Lung (tissue), 12 donors: ENCODE data around the gene KRT80. TPM values are rescaled to one million over a fixed set of nuclear protein-coding genes. Genes with fewer than 3 reads are reported as not detected.

Experiments used
- ATAC-seq: fragments of 200-7000 bp; cut with Tn5 transposase; one replicate; pipeline ENCODE4 v1.9.1; 2020; ENCODE audit warnings: moderate number of reproducible peaks; ENCODE audit not compliant: insufficient read depth, low FRiP score
- DNase-seq, 3 donors: peaks; one replicate each; pipeline ENCODE4 v3.0.0-alpha.2; 2013 to 2017
- H3K27ac ChIP-seq, 2 donors: one replicate each; pipeline ENCODE4 v1.5.1; 2013; ENCODE audit warnings: mild to moderate bottlenecking in 2 of 2, moderate library complexity in 2 of 2, control low read depth in 1 of 2, inconsistent platforms in 1 of 2, low read depth in 1 of 2, low read length in 1 of 2
- H3K27me3 ChIP-seq, 3 donors: one replicate each; pipeline ENCODE4 v1.5.1; 2013; ENCODE audit warnings: low read length in 2 of 3; ENCODE audit not compliant: control insufficient read depth in 3 of 3, insufficient read depth in 3 of 3
- H3K36me3 ChIP-seq, 4 donors: one replicate each; pipeline ENCODE4 v1.5.1; 2013; ENCODE audit warnings: low read length in 4 of 4, mild to moderate bottlenecking in 1 of 4, moderate library complexity in 1 of 4; ENCODE audit not compliant: control insufficient read depth in 4 of 4, insufficient read depth in 4 of 4
- H3K4me1 ChIP-seq, 5 donors: one replicate each; pipeline ENCODE4 v1.5.1; 2013; ENCODE audit warnings: low read length in 5 of 5, mild to moderate bottlenecking in 2 of 5, moderate library complexity in 1 of 5; ENCODE audit not compliant: control insufficient read depth in 5 of 5, insufficient read depth in 5 of 5
- H3K4me3 ChIP-seq: one replicate; pipeline ENCODE4 v1.5.1; 2013; ENCODE audit warnings: mild to moderate bottlenecking, control low read depth, moderate library complexity
- H3K9ac ChIP-seq, 2 donors: one replicate each; pipeline ENCODE4 v1.5.1; 2013; ENCODE audit warnings: low read length in 2 of 2, control low read depth in 1 of 2; ENCODE audit not compliant: insufficient read depth in 1 of 2
- H3K9me3 ChIP-seq, 4 donors: one replicate each; pipeline ENCODE4 v1.5.1; 2013; ENCODE audit warnings: low read length in 3 of 4, mild to moderate bottlenecking in 1 of 4, moderate library complexity in 1 of 4; ENCODE audit not compliant: control insufficient read depth in 4 of 4, insufficient read depth in 3 of 4
- CTCF ChIP-seq: IDR thresholded peaks from 2 replicates; pipeline ENCODE4 v1.5.1; 2012; ENCODE audit warnings: mild to moderate bottlenecking; ENCODE audit errors: control extremely low read depth, extremely low read depth
- WGBS, 2 donors: extraction: QIAGEN DNeasy Blood & Tissue Kit; methylation state at CpG; one replicate each; pipeline ENCODE4 v1.1.7; 2013; 5-methylcytosine and 5-hydroxymethylcytosine counted together
- polyA plus RNA-seq, 2 donors: library from polyadenylated mRNA; stranded (reverse); fragments of 200-250 nt; gene quantifications; one replicate each; pipeline ENCODE4 v1.2.1, GENCODE V29; 2013
- total RNA-seq, 2 donors: library from RNA; depleted of rRNA in 1 of 2; stranded (reverse); fragments of >200 nt in 1 of 2; gene quantifications; one replicate each; pipeline ENCODE4 v1.2.1, GENCODE V29; 2014 to 2021
- donor health status: control.
- donor health status: control.
- donor health status: Bipolar disorder and iron deficiency.
- donor health status: healthy.
- donor health status: DM: yes; HTN: yes; CAD: no.

The KRT80 gene
- total and polyA plus RNA-seq, 4 donors = 1.8 to 15.5 (median 8.6) TPM

GRCh38 chr12:52221070-52221781 is 29.4 kb upstream of the KRT80 start:
- 75 to 85% methylated on average over 4 of the region's 4 CpGs for WGBS, 2 donors
- no peak for DNase-seq
- Histone ChIP-seq H3K4me3 (no peak overlapping the region), H3K36me3 (no peaks in the 10 kb centered on the region), H3K4me1 (peaks cover 0 to 15% (median 3%) of the 10 kb centered on the region in 5 donors), H3K9ac (no peak overlapping the region), H3K9me3 (peaks cover 0 to 2% (median 0%) of the 10 kb centered on the region in 4 donors), H3K27me3 (peaks cover 0 to 2% (median 0%) of the 10 kb centered on the region in 3 donors), H3K27ac (no peak overlapping the region)
- no peak for TF ChIP-seq CTCF
- ATAC-seq = no peak

- Histone ChIP-seq H3K4me1 (peaks cover 0 to 15% (median 3%) of the 10 kb centered on the region in 5 donors), H3K36me3 (no peaks in the 10 kb centered on the region), H3K9ac (no peak overlapping the region), H3K9me3 (peaks cover 0 to 2% (median 0%) of the 10 kb centered on the region in 4 donors), H3K27me3 (peaks cover 0 to 2% (median 0%) of the 10 kb centered on the region in 3 donors), H3K4me3 (no peak overlapping the region), H3K27ac (no peak overlapping the region)
- TF ChIP-seq CTCF = no peak
- DNase-seq (no peak), ATAC-seq (no peak)
- WGBS, 2 donors = 88 to 90% methylated on average over 3 of the region's 3 CpGs
These were observed 28.7 kb upstream of the KRT80 start for GRCh38 chr12:52220477-52220876.

GRCh38 chr12:52218001-52218400 is 26.2 kb upstream of the KRT80 start:
- H3K27ac ChIP-seq = no peak overlapping the region
- H3K36me3 ChIP-seq = no peaks in the 10 kb centered on the region
- TF ChIP-seq CTCF = no peak
- 87 to 96% methylated on average over 4 of the region's 4 CpGs for WGBS, 2 donors
- H3K9ac ChIP-seq = no peak overlapping the region
- H3K4me3 ChIP-seq = no peak overlapping the region
- ATAC-seq (no peak), DNase-seq (no peak)
- peaks cover 0 to 27% (median 3%) of the 10 kb centered on the region in 5 donors for H3K4me1 ChIP-seq
- peaks cover 0 to 2% (median 0%) of the 10 kb centered on the region in 4 donors for H3K9me3 ChIP-seq
- peaks cover 0 to 2% (median 0%) of the 10 kb centered on the region in 3 donors for H3K27me3 ChIP-seq
